GM19043 (cell line): ENCODE data around the gene ATP8A2.

Experiments
- ATAC-seq: cut with Tn5 transposase; IDR thresholded peaks from one replicate; pipeline ENCODE4 v1.9.1; 2021; ENCODE audit warnings: low read depth; ENCODE audit not compliant: unreplicated experiment

The ATP8A2 gene

GRCh38 chr13:25840261-25840660, 468.5 kb downstream of the ATP8A2 start:
- ATAC-seq = no peak

DNA sequence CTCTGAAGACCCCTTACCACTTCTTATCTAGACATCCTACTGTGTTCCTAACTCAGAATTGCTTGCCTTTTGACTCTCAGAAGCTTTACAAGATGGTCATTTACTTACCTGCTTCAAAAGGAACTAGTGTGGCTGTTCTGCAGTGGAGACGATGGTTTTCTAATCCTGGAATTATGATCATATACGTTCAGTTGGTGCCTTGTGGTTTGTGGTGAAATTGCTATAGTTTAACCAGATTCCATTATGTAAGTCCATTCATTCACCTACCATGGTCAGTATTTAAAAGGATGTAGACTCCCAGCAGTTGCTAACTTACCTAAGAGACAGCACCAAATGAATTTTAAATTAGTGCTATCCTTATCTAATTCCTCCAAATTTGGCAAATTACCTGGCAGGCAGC, 469.2 kb downstream of the ATP8A2 start:
- ATAC-seq = no peak

- ATAC-seq = no peak
Observed at GRCh38 chr13:25843692-25844091, 471.9 kb downstream of the ATP8A2 start.

DNA sequence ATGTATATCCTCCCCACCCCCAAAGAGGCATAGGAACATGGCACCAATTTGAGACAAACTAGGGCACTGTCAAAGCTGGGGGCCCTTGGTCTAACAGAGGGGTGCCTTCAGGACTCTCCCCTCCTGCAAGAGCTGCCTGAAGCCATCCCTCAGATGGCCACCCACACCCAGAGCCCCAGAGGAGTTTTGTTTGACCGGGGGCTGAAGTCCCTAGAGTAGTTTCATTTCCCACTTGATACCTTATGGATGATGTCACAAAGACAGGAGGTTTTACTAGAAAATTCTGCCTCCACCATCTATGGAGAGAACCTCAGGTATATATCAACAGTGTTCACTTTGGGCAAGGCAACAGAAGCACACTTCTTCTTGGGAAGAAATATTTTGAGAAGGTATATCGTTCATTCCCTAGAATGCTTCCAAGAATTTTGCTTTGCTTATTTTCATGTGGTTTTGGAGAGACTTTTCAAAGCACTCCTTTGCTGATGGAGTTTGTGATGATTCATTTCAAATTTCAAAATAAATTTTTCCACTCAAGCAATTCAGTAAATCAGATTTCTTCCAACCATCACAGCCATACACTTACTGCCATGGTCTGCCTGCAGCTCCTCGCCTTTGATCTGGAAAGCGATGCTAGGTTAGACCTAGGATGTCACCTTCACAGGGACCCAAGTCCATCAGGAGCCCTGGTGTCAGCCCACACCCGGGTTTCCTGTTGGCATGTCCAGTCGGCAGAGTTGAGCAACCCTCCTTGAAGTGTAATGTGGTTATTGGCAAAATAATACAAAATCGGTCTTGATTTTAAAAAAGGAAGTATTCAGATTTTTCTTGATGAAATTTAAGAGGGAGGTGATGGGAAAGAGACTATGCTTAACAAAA, 473.0 kb downstream of the ATP8A2 start:
- no peak for ATAC-seq

DNA sequence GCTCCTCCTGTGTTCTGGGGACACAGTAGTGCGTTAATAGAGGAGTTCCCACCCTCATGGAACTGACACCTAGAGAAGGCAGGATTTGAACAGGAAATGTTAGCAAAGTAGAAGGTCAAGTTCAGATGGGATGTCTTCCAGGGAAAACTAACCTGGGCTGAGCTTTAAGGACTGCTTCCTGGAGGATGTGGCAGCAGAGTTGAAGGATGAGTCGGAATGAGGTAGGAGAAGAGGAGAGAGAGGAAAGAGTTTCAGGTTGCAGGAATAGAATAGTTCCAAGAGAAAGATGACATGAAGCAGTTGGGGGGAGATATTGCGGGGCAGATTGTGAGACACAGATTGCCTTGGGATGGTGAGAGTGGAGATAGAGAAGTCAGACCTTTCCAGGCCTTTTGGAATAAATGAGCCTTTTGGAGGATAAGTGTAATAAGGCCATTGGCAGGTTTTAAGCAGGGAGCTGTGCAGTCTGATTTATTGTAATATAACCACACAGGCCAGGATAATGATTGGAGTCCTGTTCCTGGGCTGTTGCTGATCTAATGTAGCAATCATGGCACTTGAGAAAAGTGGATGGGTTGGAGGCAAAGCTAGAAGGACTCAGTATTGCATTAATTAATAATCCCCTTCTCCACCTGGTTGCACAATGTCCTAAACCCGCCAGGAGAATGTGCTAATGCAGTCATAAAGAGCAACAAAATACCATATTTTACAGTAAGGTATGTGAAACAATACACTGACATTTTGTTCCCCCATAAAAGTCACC, 474.6 kb downstream of the ATP8A2 start:
- ATAC-seq = no peak

DNA sequence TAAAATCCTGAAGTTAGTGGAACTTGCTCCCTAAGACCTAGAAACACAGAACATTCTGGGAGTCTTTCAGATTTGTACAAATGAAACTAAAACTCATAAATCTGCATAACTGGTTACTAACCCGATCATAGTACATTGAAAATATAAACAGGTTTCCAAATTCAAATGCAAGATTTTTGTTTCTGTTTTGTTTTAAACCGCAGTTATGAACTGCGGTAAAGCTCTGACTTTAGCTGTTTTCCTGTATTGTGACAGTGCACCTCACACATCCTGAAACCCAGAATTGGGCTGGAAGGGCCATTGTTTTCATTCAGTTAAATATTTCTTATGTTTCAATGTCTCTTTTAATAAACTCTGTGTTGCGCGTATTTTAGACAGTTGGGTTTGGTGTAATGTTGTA, 475.4 kb downstream of the ATP8A2 start:
- no peak for ATAC-seq

GRCh38 chr13:25847635-25848626, 476.2 kb downstream of the ATP8A2 start:
- ATAC-seq = no peak

DNA sequence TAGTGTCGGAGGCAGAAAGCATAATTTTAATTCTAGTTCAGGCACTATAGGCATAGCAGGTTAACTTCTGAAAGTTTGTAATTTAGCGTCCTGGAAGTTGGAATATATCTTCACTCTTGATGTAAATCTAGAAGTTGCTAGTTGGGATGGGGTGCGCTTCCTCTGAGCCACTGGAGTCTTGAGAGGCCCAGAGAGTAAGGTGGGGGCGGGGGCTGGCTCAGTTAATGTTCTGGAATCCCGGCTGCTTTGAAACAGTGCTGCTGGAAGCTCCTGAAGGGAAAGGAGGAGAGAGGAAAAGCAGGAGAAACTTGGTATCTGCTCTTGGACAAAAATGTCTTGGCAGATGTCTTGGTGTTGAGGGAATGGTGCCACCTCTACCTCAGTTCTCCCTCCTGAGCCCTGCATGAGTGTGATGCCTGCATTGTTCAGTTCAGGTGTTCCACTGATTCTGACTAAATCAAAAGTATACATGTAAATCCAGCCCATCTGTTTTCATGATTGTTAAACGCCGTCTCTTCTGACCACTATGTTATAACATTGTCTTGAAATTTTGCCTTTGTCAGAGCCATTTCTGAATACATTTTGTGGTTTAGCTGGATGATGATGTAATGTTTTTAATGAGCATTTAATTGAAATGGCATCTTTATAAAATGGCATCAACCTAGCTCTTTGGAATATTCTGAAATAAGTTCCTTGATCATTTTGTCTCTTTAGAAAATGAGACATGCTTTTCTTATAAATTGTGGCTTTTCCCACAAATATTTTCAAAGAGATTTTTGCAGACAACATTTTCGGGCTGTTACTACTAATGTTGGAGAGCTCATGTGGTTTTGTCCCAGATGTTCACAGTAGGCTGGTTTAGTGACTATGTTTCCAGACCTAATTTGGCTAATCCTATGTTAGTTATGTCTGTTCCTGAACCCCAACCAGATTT, 477.3 kb downstream of the ATP8A2 start:
- ATAC-seq = no peak

GRCh38 chr13:25857830-25858229, 486.1 kb downstream of the ATP8A2 start:
- no peak for ATAC-seq

- ATAC-seq = no peak
Observed at GRCh38 chr13:25859528-25859927, 487.8 kb downstream of the ATP8A2 start.

GRCh38 chr13:25860265-25860664, 488.5 kb downstream of the ATP8A2 start:
- ATAC-seq = no peak

- no peak for ATAC-seq
Observed at GRCh38 chr13:25860862-25861261, 489.1 kb downstream of the ATP8A2 start.

- no peak for ATAC-seq
Observed at GRCh38 chr13:25862156-25862555, 490.4 kb downstream of the ATP8A2 start.

GRCh38 chr13:25864116-25864515, 492.3 kb downstream of the ATP8A2 start:
- no peak for ATAC-seq

GRCh38 chr13:25864936-25865335, 493.2 kb downstream of the ATP8A2 start:
- no peak for ATAC-seq

- ATAC-seq = no peak
Observed at GRCh38 chr13:25865391-25865790, 493.6 kb downstream of the ATP8A2 start.

- no peak for ATAC-seq
Observed at GRCh38 chr13:25867038-25867437, 495.3 kb downstream of the ATP8A2 start.

DNA sequence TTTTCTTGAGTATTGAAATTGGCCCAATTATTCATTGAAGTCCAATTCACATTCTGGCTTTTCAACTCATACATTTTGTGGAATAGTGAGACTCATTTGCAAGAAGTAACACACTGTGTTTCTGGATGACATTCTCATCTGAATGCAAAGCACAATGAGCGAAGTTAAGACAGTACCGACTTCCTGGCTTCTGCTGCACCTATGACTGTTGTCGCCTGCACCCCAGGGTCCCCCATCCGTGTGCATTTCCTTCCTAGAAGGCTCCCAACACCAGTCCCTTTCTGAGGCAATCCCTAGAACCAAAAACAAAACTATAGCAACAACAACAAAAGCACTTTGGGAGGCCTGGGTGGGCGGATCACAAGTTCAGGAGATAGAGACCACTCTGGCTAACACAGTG, 496.7 kb downstream of the ATP8A2 start:
- ATAC-seq = no peak

DNA sequence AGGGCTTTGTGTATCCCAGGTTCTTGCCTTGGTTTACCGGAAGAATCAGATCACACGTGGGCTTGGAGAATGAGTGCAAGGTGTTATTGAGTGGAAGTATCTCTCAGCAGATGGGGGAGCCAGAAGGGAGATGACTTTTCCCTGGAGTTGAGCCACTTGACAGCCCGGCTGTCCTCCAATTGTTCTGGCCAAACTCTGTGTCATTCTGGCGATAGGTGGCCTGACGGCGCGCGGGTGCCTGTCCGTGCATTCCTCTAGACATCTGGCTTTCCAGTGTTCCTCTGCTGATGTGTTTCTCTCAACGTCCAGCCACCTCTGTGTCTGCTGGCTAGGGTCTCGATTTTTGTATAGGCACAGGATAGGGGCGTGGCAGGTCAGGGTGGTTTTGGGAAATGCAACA, 498.2 kb downstream of the ATP8A2 start:
- ATAC-seq = no peak
